CD14-positive monocyte (primary cell): ENCODE data around the gene PLCH1. TPM values are rescaled to one million over a fixed set of nuclear protein-coding genes. Genes with fewer than 3 reads are reported as not detected.

Source experiments
- DNase-seq, 3 donors: peaks; one replicate each; pipeline ENCODE4 v3.0.0-alpha.2; 2011 to 2022
- H2AFZ ChIP-seq: 2 replicates; pipeline ENCODE4 v1.6.0; 2012; ENCODE audit warnings: mild to moderate bottlenecking, low read depth, low read length, inconsistent platforms; ENCODE audit not compliant: insufficient read depth, poor library complexity, severe bottlenecking
- H3K27ac ChIP-seq, 2 donors: 1 replicate in 1 of 2; 2 replicates in 1 of 2; pipeline ENCODE4 v1.5.1; 2012 to 2013; ENCODE audit warnings: low read length in 2 of 2, control low read depth in 1 of 2, inconsistent platforms in 1 of 2, low read depth in 1 of 2, mild to moderate bottlenecking in 1 of 2
- H3K27me3 ChIP-seq, 2 donors: one replicate each; pipeline versions ENCODE4 v1.6.0 to v1.6.1; 2011 to 2013; ENCODE audit warnings: low read length in 2 of 2; ENCODE audit not compliant: control insufficient read depth in 2 of 2, insufficient read depth in 2 of 2
- H3K36me3 ChIP-seq, 2 donors: replicated peaks in 1 of 2; 1 replicate in 1 of 2; 2 replicates in 1 of 2; pipeline versions ENCODE4 v1.5.1 to v1.6.1; 2012 to 2013; ENCODE audit warnings: low read length in 2 of 2, control low read depth in 1 of 2, inconsistent platforms in 1 of 2, mild to moderate bottlenecking in 1 of 2; ENCODE audit not compliant: insufficient read depth in 2 of 2, control insufficient read depth in 1 of 2
- H3K4me1 ChIP-seq, 2 donors: 1 replicate in 1 of 2; 2 replicates in 1 of 2; pipeline versions ENCODE4 v1.5.1 to v1.6.1; 2012 to 2013; ENCODE audit warnings: low read length in 2 of 2, control low read depth in 1 of 2, inconsistent platforms in 1 of 2, mild to moderate bottlenecking in 1 of 2, moderate library complexity in 1 of 2; ENCODE audit not compliant: insufficient read depth in 2 of 2, control insufficient read depth in 1 of 2
- H3K4me2 ChIP-seq: replicated peaks from 2 replicates; pipeline ENCODE3; 2012; ENCODE audit warnings: low read length, moderate library complexity, mild to moderate bottlenecking; ENCODE audit not compliant: poor library complexity, severe bottlenecking; ENCODE audit errors: extremely low read depth
- H3K4me3 ChIP-seq, 3 experiments: fragments of 200-600 bp in 1 of 3; sonication (generic) in 1 of 3; replicated peaks in 1 of 3; 1 replicate in 2 of 3; 2 replicates in 1 of 3; pipeline ENCODE4 v1.5.1; 2011 to 2013; ENCODE audit warnings: low read length in 3 of 3, mild to moderate bottlenecking in 3 of 3, control low read depth in 2 of 3, low read depth in 2 of 3, inconsistent platforms in 1 of 3, moderate library complexity in 1 of 3
- H3K79me2 ChIP-seq: 2 replicates; pipeline ENCODE4 v1.6.0; 2012; ENCODE audit warnings: mild to moderate bottlenecking, control low read depth, inconsistent platforms, low read length, moderate library complexity; ENCODE audit not compliant: insufficient read depth
- H3K9ac ChIP-seq: 2 replicates; pipeline ENCODE4 v1.6.0; 2017; ENCODE audit warnings: low read length, mild to moderate bottlenecking; ENCODE audit not compliant: insufficient read depth, poor library complexity, severe bottlenecking
- H3K9me3 ChIP-seq, 2 donors: replicated peaks in 1 of 2; 1 replicate in 1 of 2; 2 replicates in 1 of 2; pipeline versions ENCODE4 v1.5.1 to v1.6.1; 2012 to 2013; ENCODE audit warnings: low read length in 2 of 2, control low read depth in 1 of 2; ENCODE audit not compliant: control insufficient read depth in 1 of 2, insufficient read depth in 1 of 2
- H4K20me1 ChIP-seq: 2 replicates; pipeline ENCODE4 v1.6.0; 2012; ENCODE audit warnings: mild to moderate bottlenecking, low read length, control low read depth, moderate library complexity; ENCODE audit not compliant: insufficient read depth
- H3K27ac Mint-ChIP-seq, 7 donors: one replicate each; pipeline ENCODE4 v1.8.0; 2020; ENCODE audit warnings: mild to moderate bottlenecking in 7 of 7, mixed read lengths in 7 of 7, moderate library complexity in 6 of 7, inconsistent platforms in 2 of 7
- H3K27me3 Mint-ChIP-seq, 3 donors: one replicate each; pipeline ENCODE4 v1.8.0; 2021 to 2022; ENCODE audit warnings: low read depth in 3 of 3, mild to moderate bottlenecking in 3 of 3, mixed read lengths in 3 of 3, moderate library complexity in 3 of 3, inconsistent platforms in 1 of 3
- H3K36me3 Mint-ChIP-seq, 2 donors: one replicate each; pipeline ENCODE4 v1.8.0; 2020; ENCODE audit warnings: mixed read lengths in 2 of 2, inconsistent platforms in 1 of 2, mild to moderate bottlenecking in 1 of 2
- H3K4me1 Mint-ChIP-seq: one replicate; pipeline ENCODE4 v1.8.0; 2020; ENCODE audit warnings: mild to moderate bottlenecking, mixed read lengths
- H3K4me3 Mint-ChIP-seq, 2 donors: one replicate each; pipeline ENCODE4 v1.8.0; 2020; ENCODE audit warnings: mild to moderate bottlenecking in 2 of 2, mixed read lengths in 2 of 2, moderate library complexity in 1 of 2
- H3K9me3 Mint-ChIP-seq, 7 donors: one replicate each; pipeline ENCODE4 v1.8.0; 2020 to 2022; ENCODE audit warnings: mixed read lengths in 7 of 7, mild to moderate bottlenecking in 6 of 7, moderate library complexity in 6 of 7, inconsistent platforms in 2 of 7
- WGBS: methylation state at CpG from one replicate; pipeline ENCODE4 v1.1.5; 2013; ENCODE audit warnings: missing lambda C conversion rate; ENCODE audit not compliant: insufficient coverage; 5-methylcytosine and 5-hydroxymethylcytosine counted together
- intact Hi-C, 2 donors: fragments of 100-400 bp; cut with micrococcal nuclease; formaldehyde crosslinking; loops; one replicate each; pipeline versions ENCODE4 v1.15.0 to v1.15.1; 2023
- polyA plus RNA-seq, 3 donors: library from polyadenylated mRNA; depleted of rRNA in 1 of 3; unstranded in 2 of 3; stranded (reverse) in 1 of 3; fragments of 300-500 nt in 2 of 3; fragments of >200 nt in 1 of 3; fragmentation: Illumina TruSeq in 2 of 3; gene quantifications; 1 replicate in 2 of 3; 2 replicates in 1 of 3; pipeline ENCODE4 v1.2.3, GENCODE V29; 2012 to 2021
- TF ChIP-seq, protein P1 (sequence below): fragments of 200-600 bp; IDR thresholded peaks from one replicate; pipeline ENCODE4 v1.8.0; 2022; ENCODE audit warnings: antibody characterized with exemption, mild to moderate bottlenecking

Gene PLCH1
- polyA plus RNA-seq, 3 donors: not detected

DNA sequence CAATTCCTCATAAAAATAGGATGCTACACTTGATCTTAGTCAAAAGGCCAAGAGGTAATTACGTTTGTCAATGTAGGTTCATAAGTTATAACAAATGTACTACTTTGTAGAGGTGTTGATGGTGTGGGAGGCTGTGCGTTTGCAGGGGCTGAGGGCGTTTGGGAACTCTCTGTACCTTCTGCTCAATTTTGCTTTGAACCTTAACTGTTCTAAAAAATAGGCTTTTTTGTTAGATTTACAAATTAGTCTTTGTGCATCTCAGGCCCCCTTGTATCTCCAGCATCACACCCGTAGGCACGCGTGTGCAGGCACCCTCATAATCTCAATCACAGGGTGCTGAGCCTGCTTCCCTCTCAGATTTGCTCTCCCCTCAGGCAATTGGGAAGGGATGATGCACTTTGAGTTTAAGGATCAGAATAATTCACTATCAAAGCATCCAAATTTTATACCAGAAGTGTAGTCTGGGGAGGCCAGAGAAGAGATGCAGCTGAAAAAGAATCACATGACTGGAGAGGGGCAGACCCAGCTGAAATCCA, 415.3 kb downstream of the PLCH1 start:
- WGBS: no CpG with 5 or more reads among the region's 6 CpGs
- Mint-ChIP-seq H3K4me3 (no peak overlapping the region), H3K36me3 (no peaks in the 10 kb centered on the region), H3K9me3 (peaks cover 0 to 5% (median 0%) of the 10 kb centered on the region in 7 donors), H3K4me1 (peaks cover 9% of the 10 kb centered on the region), H3K27ac (no peak overlapping the region), H3K27me3 (peaks cover 0 to 4% (median 4%) of the 10 kb centered on the region in 3 donors)
- DNase-seq: no peak
- intact Hi-C loops: loop anchor here in 1 of 2 donors (10.0 kb wide), 1 partner anchor 995 kb away; no protein-coding TSS in a partner anchor
- H3K36me3 ChIP-seq: no peaks in the 10 kb centered on the region
- H3K4me2 ChIP-seq: no peak overlapping the region
- no peak overlapping the region for H3K4me3 ChIP-seq
- H3K4me1 ChIP-seq: no peaks in the 10 kb centered on the region
- H4K20me1 ChIP-seq: no peaks in the 10 kb centered on the region
- no peaks in the 10 kb centered on the region for H3K79me2 ChIP-seq
- no peak overlapping the region for H2AFZ ChIP-seq
- no peaks in the 10 kb centered on the region for H3K9me3 ChIP-seq
- TF ChIP-seq, protein P1, sequence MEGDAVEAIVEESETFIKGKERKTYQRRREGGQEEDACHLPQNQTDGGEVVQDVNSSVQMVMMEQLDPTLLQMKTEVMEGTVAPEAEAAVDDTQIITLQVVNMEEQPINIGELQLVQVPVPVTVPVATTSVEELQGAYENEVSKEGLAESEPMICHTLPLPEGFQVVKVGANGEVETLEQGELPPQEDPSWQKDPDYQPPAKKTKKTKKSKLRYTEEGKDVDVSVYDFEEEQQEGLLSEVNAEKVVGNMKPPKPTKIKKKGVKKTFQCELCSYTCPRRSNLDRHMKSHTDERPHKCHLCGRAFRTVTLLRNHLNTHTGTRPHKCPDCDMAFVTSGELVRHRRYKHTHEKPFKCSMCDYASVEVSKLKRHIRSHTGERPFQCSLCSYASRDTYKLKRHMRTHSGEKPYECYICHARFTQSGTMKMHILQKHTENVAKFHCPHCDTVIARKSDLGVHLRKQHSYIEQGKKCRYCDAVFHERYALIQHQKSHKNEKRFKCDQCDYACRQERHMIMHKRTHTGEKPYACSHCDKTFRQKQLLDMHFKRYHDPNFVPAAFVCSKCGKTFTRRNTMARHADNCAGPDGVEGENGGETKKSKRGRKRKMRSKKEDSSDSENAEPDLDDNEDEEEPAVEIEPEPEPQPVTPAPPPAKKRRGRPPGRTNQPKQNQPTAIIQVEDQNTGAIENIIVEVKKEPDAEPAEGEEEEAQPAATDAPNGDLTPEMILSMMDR: no peak
- H3K27me3 ChIP-seq: no peaks in the 10 kb centered on the region
- H3K9ac ChIP-seq: no peak overlapping the region
- H3K27ac ChIP-seq: no peak overlapping the region

DNA sequence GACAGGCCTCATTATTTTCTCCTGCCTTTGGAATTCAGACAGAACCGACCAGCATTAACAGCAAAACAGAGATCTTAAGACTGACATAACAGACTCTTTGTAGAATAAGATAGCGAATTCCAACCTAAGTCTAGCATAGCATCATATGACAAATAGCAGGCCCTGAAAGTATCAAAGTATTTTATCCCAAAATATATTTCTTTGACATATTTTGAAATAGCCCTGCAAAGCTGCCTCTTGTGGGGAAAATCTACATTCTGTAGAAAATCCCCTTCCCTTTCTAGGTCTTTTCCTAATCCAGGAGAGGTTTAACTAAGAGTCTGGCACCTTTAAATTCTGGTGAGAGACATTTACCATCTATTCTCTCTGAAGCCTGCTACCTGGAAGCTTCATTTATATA, 417.0 kb downstream of the PLCH1 start:
- intact Hi-C loops: loop anchor here in 1 of 2 donors (10.0 kb wide), 1 partner anchor 993 kb away; no protein-coding TSS in a partner anchor
- DNase-seq: no peak
- no peak overlapping the region for H3K9ac ChIP-seq
- no peak overlapping the region for H3K27ac ChIP-seq
- TF ChIP-seq, protein P1: no peak
- no peak overlapping the region for H2AFZ ChIP-seq
- peaks cover 0 to 5% (median 0%) of the 10 kb centered on the region in 7 donors for H3K9me3 Mint-ChIP-seq
- H3K79me2 ChIP-seq: no peaks in the 10 kb centered on the region
- H3K36me3 Mint-ChIP-seq: no peaks in the 10 kb centered on the region
- H3K27ac Mint-ChIP-seq: no peak overlapping the region
- no peaks in the 10 kb centered on the region for H3K9me3 ChIP-seq
- no peaks in the 10 kb centered on the region for H4K20me1 ChIP-seq
- 100% methylated on average over 1 of the region's 2 CpGs for WGBS
- no peaks in the 10 kb centered on the region for H3K4me1 ChIP-seq
- no peak overlapping the region for H3K4me3 Mint-ChIP-seq
- H3K27me3 ChIP-seq: no peaks in the 10 kb centered on the region
- H3K4me1 Mint-ChIP-seq: peaks cover 6% of the 10 kb centered on the region
- H3K27me3 Mint-ChIP-seq: peaks cover 0 to 4% (median 4%) of the 10 kb centered on the region in 3 donors
- H3K36me3 ChIP-seq: no peaks in the 10 kb centered on the region
- no peak overlapping the region for H3K4me3 ChIP-seq
- H3K4me2 ChIP-seq: no peak overlapping the region
